ENCODE results near the gene COL4A6.
A peak's percentile ranks its signal among the peaks of the same experiment; 100 is the strongest.

The COL4A6 gene

DNA sequence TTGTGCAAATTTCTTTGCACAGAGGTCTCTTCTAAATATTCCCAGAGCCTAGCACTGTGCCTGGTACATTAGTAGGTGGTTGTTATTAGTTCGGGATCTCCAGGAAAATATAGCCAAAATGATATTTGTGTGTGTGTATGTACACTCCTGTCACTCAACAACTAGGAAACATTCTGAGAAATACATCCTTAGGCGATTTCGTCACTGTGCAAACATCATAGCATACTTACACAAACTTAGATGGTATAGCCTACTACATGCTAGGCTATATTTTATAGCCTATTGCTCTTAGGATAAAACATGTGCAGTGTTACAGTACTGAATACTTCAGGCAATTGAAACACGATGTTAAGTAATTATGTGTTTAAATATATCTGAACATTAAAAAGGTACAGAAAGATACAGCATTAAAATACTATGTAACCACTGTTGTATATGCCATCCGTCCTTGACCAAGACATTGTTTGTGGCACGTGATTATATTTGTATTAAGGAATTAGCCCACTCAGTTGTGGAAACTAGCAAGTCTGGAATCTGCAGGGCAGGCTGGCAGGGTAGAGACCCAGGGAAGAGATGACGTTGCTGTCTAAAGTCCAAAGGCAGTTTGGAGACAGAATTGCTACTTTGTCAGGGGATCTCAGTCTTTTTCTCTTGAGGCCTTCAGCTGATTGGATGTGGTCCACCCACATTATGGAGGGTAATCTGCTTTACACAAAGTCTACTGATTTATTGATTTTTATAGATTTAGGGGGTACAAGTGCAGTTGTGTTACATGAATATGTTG, 106.9 kb downstream of the COL4A6 start:
- DNase-seq (ENCODE audit: low spot score): no peak

DNA sequence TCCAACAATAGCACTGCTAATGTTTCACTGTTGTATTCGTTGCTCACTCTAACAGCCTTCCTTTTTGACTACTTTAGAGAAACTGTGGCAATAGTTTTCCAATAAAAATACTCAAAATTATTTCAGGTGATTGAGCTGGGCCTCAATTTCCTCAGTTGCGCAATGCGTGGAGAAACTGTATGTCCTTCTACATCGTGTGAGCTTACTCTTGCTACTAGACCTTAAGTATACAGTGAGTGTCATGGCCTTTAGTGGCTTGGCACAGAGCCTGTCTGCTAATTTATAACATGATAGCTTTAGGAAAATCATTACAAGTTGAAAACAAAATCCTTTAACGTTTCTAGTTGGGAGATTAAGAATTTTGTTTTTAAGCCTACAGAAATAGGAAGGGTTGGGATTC, 114.5 kb downstream of the COL4A6 start:
- DNase-seq (ENCODE audit: low spot score): no peak

DNA sequence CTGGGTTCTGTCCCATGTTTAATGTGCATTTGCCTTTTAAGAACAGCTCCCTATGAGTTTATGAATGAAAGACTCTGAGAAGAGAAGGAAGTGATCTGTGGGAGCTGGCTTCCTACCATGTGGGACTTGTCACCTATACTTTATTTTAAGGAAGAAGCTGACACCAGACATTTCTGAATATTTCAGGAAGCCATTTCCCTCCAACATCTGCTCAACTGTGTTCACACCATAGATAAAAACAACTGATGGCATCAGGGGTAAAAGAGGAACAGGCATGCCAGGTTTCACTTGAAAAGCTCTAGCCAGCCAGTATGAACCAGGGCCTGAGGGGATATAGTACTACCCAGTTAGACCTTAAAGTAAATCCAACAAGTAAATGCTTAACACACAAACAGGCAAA, 116.0 kb downstream of the COL4A6 start:
- DNase-seq (ENCODE audit: low spot score): no peak

GRCh38 chrX:108316456-108316855, 121.8 kb downstream of the COL4A6 start:
- DNase-seq (ENCODE audit: low spot score): no peak

DNA sequence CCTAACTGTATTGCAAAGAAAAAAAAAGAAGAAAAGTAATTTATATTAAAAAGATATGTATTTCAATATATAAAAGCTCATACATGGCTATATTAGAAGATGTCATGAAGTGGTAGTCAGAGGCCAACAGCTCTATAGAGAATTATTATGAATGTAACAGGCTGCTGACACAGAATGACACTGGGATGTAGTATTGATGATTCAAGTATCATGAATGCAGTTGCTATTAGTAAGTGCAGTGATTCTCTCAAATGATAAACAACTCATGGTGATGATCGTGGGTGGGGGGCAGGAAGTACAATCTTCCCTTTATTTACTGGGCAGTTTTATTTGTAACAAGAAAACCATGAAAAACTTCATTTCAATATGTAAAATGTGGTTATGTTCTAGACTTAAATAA, 124.6 kb downstream of the COL4A6 start:
- no peak for DNase-seq (ENCODE audit: low spot score)

GRCh38 chrX:108312957-108313356, 125.3 kb downstream of the COL4A6 start:
- DNase-seq (ENCODE audit: low spot score): no peak

- no peak for DNase-seq (ENCODE audit: low spot score)
Measured at GRCh38 chrX:108312011-108312410, 126.2 kb downstream of the COL4A6 start.

- DNase-seq (ENCODE audit: low spot score): no peak
Measured at GRCh38 chrX:108310506-108310905, 127.7 kb downstream of the COL4A6 start.

- DNase-seq (ENCODE audit: low spot score): peak; percentile 25
Measured at GRCh38 chrX:108309144-108309543, 129.1 kb downstream of the COL4A6 start.

- no peak for DNase-seq (ENCODE audit: low spot score)
Measured at GRCh38 chrX:108307132-108308085, 130.8 kb downstream of the COL4A6 start.

DNA sequence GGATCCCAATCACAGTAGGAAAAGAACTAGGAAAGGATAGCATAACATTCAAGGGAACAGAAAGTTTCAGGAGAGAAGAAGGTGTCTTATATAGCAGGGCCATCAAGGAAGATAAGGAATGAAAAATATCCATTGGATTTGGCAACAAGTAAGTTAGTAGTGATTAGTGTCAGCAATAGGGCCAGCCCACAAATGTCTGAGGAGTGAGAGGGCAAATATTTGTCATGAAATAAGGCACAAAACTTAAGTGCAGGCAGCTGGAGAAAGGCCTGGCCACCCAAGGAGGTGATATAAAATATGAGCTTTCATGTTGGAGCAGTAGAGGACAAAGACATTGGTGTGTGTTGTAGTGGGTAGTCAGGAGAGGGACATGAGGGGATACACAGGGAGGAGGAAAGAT, 132.1 kb downstream of the COL4A6 start:
- DNase-seq (ENCODE audit: low spot score): no peak

DNA sequence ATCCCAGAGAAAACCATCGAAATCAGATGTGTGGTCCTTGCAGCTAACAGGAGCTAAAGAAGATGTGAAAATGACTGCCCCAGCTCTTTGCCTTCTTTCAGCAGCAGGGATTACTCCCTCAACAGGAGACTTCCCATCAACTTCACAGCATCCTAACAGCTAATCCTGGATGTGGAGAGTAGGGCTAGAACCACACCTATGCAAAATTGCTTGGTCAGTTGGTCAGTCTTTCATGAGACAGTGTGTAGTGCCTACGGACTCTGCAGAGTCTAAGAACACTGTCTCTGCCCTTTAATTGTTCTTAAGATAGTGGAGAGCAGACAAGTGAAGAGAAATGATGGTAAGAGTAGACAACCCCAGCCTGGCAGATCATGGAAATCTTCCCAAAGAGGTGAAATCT, 133.5 kb downstream of the COL4A6 start:
- no peak for DNase-seq (ENCODE audit: low spot score)

- DNase-seq (ENCODE audit: low spot score): peak; percentile 1
Measured at GRCh38 chrX:108304210-108304609, 134.0 kb downstream of the COL4A6 start.

DNA sequence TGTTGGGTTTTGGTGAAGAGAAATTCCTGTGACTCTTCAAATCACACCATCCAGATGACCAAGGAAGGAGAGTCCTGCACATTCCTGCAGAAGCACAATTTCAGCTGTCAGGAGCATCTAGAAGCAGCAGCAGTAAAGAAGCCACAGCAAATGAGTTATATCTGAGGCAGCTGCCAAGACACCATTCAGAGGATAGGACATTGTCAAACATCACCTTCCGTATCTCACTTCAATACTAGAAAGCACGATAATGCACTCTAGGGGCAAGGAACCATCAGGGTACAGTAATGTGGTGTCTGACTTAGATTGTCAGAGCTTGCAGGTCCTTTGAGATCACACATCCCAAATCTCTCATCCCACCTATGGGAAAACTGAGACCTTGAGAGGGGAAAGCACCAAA, 134.5 kb downstream of the COL4A6 start:
- no peak for DNase-seq (ENCODE audit: low spot score)

- DNase-seq (ENCODE audit: low spot score): no peak
Measured at GRCh38 chrX:108299704-108300103, 138.5 kb downstream of the COL4A6 start.

GRCh38 chrX:108299101-108299591, 139.1 kb downstream of the COL4A6 start:
- DNase-seq (ENCODE audit: low spot score): no peak

GRCh38 chrX:108298165-108298602, 140.0 kb downstream of the COL4A6 start:
- no peak for DNase-seq (ENCODE audit: low spot score)

- no peak for DNase-seq (ENCODE audit: low spot score)
Measured at GRCh38 chrX:108297290-108297689, 140.9 kb downstream of the COL4A6 start.

DNA sequence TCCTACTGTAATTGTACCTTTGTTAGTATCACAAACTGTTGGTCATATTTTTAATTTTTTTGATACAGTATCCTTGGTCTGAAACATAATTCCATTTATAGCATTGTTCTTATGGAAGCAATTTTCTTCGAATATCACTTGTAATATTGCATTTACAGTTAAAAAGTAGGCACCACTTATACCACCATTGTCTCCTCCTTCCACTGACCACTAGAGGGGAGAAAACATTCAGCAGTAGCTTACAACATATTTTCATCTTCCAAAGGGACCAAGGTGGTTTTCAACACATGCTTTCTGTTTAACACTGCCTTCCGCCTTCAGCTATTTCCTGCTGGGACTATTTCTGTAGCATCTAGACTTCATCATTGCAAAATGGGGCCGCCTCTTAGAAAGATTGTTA, 146.2 kb downstream of the COL4A6 start:
- no peak for DNase-seq (ENCODE audit: low spot score)

DNA sequence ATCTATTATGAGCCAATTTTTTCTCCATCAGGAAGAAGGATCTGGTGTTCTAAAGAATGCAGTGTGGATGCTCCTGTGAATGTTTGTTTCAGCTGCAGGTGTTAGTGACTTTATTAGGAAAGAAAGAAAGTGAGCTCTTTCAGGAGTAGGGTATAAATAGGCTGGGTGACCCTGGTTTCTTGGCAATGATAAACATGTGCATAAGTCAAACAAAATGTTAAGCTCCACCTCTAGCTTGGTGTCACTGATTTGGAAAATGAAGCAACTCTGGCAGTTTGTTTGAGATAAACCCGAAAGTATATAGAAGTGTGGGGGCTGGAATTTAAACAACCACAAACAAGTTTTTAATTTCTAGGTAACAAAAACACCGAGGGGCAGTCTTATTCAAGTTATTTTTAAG, 152.3 kb downstream of the COL4A6 start:
- DNase-seq (ENCODE audit: low spot score): no peak

GRCh38 chrX:108285356-108285755, 152.9 kb downstream of the COL4A6 start:
- DNase-seq (ENCODE audit: low spot score): no peak

DNA sequence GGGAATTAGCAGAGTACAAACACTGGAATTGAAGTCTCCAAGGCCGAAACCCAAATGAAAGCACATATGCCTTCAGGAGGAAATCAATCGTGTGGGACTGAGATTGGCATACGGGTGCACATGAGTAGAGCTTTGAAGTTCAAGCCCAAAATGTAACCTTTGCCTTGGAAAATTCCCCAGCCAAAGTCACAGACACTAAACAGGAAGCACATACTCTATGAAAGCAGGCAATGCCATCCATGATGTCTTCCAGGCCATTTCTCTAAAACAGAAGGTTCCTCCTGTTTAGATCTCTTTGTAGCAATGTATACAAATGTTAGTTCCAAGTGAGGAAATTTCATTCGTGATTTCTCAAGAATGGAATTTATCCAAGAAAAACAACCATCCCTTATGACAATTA, 162.5 kb downstream of the COL4A6 start:
- no peak for DNase-seq (ENCODE audit: low spot score)

GRCh38 chrX:108271397-108271787, 166.8 kb downstream of the COL4A6 start:
- DNase-seq (ENCODE audit: low spot score): no peak

Measured in SW480 (cell line).